Left lung (tissue), 10 donors: ENCODE data around the gene TIMD4. TPM values are rescaled to one million over a fixed set of nuclear protein-coding genes. Genes with fewer than 3 reads are reported as not detected.

Source experiments
- ATAC-seq: fragments of 200-7000 bp; cut with Tn5 transposase; one replicate; pipeline ENCODE4 v1.9.1; 2020; ENCODE audit warnings: moderate library complexity
- DNase-seq, 4 donors: peaks; one replicate each; pipeline ENCODE4 v3.0.0-alpha.2; 2013 to 2020
- H3K27ac ChIP-seq, 2 donors: fragments of 200-600 bp; sonication (generic) in 1 of 2; one replicate each; pipeline versions ENCODE4 v1.5.0 to v1.8.0; 2020 to 2021
- H3K27me3 ChIP-seq, 2 donors: fragments of 200-600 bp; sonication (generic) in 1 of 2; one replicate each; pipeline versions ENCODE4 v1.5.0 to v1.8.0; 2020 to 2021
- H3K36me3 ChIP-seq, 2 donors: fragments of 200-600 bp; sonication (generic) in 1 of 2; one replicate each; pipeline versions ENCODE4 v1.5.0 to v1.8.0; 2020 to 2021
- H3K4me1 ChIP-seq, 2 donors: fragments of 200-600 bp; one replicate each; pipeline ENCODE4 v1.8.0; 2021
- H3K4me3 ChIP-seq, 2 donors: fragments of 200-600 bp; sonication (generic) in 1 of 2; one replicate each; pipeline versions ENCODE4 v1.5.0 to v1.8.0; 2020 to 2021; ENCODE audit warnings: mild to moderate bottlenecking in 1 of 2
- H3K9me3 ChIP-seq, 2 donors: fragments of 200-600 bp; sonication (generic) in 1 of 2; one replicate each; pipeline versions ENCODE4 v1.5.0 to v1.8.0; 2020 to 2021
- intact Hi-C, 2 donors: fragments of 100-400 bp; cut with DNase I; formaldehyde crosslinking; loops; one replicate each; pipeline versions ENCODE4 v1.11.2 to v1.14.2; 2022
- polyA plus RNA-seq, 6 donors: library from polyadenylated mRNA; unstranded; fragments of 120-200 nt; gene quantifications; one replicate each; pipeline ENCODE4 v1.2.1, GENCODE V29; 2013; ENCODE audit not compliant: insufficient read length in 6 of 6
- total RNA-seq, 2 donors: library from RNA; stranded (reverse); fragmentation: NEBNext Ultra II Directional; extraction: Animal tissue kit (Norgen Biotek cat#: 25700); gene quantifications; one replicate each; pipeline ENCODE4 v1.2.1, GENCODE V29; 2021
- TF ChIP-seq, protein P1 (sequence below), 2 donors: fragments of 200-600 bp; sonication (generic) in 1 of 2; IDR thresholded peaks; one replicate each; pipeline versions ENCODE4 v1.5.0 to v1.8.0; 2021; ENCODE audit warnings: antibody characterized with exemption in 2 of 2
- donor health status: DM: no; HTN: yes; CAD: no.
- donor health status: DM: no; HTN: no; CAD: no.

The TIMD4 gene
- total and polyA plus RNA-seq, 8 donors, result 0.25 to 1.2 (median 0.55) TPM; not detected in 2

DNA sequence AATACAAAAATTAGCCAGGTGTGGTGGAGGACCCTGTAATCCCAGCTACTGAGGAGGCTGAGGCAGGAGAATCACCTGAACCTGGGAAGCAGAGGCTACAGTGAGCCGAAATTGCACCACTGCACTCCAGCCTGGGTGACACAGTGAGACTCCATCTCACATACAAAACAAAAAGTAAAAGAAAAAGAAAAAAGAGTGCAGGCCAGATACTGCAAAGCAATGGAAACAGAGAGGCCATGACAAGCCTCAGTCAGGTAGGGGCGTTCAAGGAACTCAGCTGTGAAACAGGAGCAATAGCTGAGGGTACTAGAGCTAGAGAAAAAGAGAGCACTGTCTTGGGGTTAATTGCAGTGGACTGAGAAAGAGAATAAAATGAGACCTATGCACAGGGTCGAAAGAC, 56.2 kb downstream of the TIMD4 start:
- Histone ChIP-seq H3K4me1 (no peaks in the 10 kb centered on the region), H3K27ac (no peak overlapping the region), H3K36me3 (no peaks in the 10 kb centered on the region), H3K9me3 (no peaks in the 10 kb centered on the region), H3K4me3 (no peak overlapping the region), H3K27me3 (no peaks in the 10 kb centered on the region)
- ATAC-seq (no peak), DNase-seq (no peak)
- TF ChIP-seq, protein P1, sequence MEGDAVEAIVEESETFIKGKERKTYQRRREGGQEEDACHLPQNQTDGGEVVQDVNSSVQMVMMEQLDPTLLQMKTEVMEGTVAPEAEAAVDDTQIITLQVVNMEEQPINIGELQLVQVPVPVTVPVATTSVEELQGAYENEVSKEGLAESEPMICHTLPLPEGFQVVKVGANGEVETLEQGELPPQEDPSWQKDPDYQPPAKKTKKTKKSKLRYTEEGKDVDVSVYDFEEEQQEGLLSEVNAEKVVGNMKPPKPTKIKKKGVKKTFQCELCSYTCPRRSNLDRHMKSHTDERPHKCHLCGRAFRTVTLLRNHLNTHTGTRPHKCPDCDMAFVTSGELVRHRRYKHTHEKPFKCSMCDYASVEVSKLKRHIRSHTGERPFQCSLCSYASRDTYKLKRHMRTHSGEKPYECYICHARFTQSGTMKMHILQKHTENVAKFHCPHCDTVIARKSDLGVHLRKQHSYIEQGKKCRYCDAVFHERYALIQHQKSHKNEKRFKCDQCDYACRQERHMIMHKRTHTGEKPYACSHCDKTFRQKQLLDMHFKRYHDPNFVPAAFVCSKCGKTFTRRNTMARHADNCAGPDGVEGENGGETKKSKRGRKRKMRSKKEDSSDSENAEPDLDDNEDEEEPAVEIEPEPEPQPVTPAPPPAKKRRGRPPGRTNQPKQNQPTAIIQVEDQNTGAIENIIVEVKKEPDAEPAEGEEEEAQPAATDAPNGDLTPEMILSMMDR (IDR thresholded peaks at IDR 0.05), result no peak
- intact Hi-C loops, result no loop called here

DNA sequence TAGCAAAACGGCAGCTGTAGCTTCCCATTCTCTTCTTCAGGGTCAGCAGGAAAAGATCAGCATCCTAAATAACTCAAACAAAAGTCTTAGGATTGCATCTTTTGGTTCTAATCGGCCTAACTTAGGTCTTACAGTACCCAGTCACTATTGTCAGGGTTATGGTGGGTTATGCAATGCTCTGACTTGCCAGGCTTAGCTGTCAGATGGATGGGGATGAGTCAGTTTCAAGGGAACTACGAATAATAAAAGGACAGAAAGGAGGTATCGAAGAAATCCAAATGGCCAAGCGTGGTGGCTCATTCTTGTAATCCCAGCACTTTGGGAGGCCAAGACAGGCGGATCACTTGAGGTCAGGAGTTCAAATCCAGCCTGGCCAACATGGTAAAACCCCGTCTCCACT, 66.5 kb downstream of the TIMD4 start:
- Histone ChIP-seq H3K27me3 (no peaks in the 10 kb centered on the region), H3K4me1 (no peaks in the 10 kb centered on the region), H3K36me3 (no peaks in the 10 kb centered on the region), H3K27ac (no peak overlapping the region), H3K9me3 (no peaks in the 10 kb centered on the region), H3K4me3 (no peak overlapping the region)
- TF ChIP-seq, protein P1 (IDR thresholded peaks at IDR 0.05), result no peak
- DNase-seq, result no peak
- intact Hi-C loops, result no loop called here
- ATAC-seq, result no peak

DNA sequence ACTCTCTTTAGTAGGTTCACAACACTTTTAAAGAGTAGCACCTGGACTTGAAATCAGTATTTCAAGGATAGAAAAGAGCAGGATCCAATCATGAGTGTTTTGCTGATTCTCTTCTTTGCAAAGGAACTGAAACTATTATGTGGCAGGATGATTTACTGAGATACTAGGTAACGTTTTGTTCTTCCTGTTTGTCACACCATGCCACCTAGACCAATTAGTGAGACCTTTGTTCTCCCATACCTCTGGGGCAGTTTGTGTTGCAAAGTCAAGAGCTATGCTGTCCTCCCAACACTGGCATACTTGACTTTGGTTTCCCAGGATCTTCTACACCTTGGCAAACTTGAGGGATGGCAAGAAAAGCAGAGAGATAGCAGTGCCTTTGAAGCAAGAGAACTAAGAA, 69.5 kb downstream of the TIMD4 start:
- Histone ChIP-seq H3K4me3 (no peak overlapping the region), H3K9me3 (no peaks in the 10 kb centered on the region), H3K4me1 (no peaks in the 10 kb centered on the region), H3K36me3 (no peaks in the 10 kb centered on the region), H3K27me3 (no peaks in the 10 kb centered on the region), H3K27ac (no peak overlapping the region)
- TF ChIP-seq, protein P1 (IDR thresholded peaks at IDR 0.05), result no peak
- intact Hi-C loops, result no loop called here
- ATAC-seq (no peak), DNase-seq (no peak)

DNA sequence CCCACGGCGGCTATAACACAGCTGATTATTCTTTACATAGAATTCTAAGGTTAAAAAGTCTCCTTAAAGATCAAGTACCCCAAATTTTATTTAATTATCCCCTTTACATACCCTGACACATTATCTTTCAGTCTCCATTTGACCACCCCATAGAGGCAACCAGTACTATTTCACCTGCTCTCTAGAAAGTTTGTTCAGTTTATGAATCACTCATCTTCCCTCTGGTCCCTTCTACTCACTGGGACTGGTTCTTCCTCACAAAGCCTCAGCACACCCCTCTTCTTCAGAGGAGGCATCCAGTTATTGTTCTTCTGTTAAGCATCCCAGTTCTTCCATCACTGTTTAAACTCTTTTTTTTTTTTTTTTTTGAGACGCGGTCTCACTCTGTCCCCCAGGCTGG, 70.2 kb downstream of the TIMD4 start:
- Histone ChIP-seq H3K27ac (no peak overlapping the region), H3K9me3 (no peaks in the 10 kb centered on the region), H3K4me3 (no peak overlapping the region), H3K36me3 (no peaks in the 10 kb centered on the region), H3K4me1 (no peaks in the 10 kb centered on the region), H3K27me3 (no peaks in the 10 kb centered on the region)
- intact Hi-C loops, result no loop called here
- ATAC-seq (no peak), DNase-seq (no peak)
- TF ChIP-seq, protein P1 (IDR thresholded peaks at IDR 0.05), result no peak

DNA sequence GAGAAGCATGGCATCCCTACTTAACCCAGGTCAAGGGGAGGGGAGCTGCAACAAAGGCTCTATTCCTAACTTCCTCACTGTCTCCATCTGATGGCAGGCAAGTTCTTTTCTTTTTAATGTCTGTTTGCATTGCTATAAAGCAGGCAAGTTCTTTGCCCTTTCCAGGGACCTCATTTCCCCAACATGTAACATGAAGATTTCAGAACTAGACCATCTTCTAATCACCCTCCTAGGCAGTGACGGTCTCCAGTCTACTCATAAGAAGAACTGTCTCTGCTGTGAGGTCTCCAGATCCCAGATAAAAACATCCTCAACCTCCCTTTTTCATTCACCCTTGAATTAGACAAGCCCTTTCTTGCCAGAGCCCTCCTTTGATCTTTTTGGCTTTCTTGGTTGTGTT, 70.8 kb downstream of the TIMD4 start:
- intact Hi-C loops, result no loop called here

More for the DNA sequence above, 70.8 kb downstream of the TIMD4 start:
- Histone ChIP-seq H3K36me3 (no peaks in the 10 kb centered on the region), H3K4me3 (no peak overlapping the region), H3K9me3 (no peaks in the 10 kb centered on the region), H3K4me1 (no peaks in the 10 kb centered on the region), H3K27me3 (no peaks in the 10 kb centered on the region), H3K27ac (no peak overlapping the region)
- DNase-seq (no peak), ATAC-seq (no peak)
- TF ChIP-seq, protein P1 (IDR thresholded peaks at IDR 0.05), result no peak
